Calu3 (cell line): ENCODE measurements around the gene ING1. TPM values are rescaled to one million over a fixed set of nuclear protein-coding genes. Genes with fewer than 3 reads are reported as not detected.

ENCODE experiments used
- BruUV-seq: library from RNA; stranded (reverse); fragments of 400-500 nt; replicated peaks from 2 replicates; lab custom pipeline; 2021; lab: Mats Ljungman, UMichigan
- CTCF ChIA-PET: fragments of 300-600 bp; sonication (Branson Sonifier 250); formaldehyde crosslinking; loops from one replicate; lab custom pipeline; 2022; ENCODE audit warnings: antibody characterized with exemption; lab: Charles Lee
- DNase-seq: peaks from one replicate; pipeline ENCODE4 v3.0.0; 2022
- H3K27ac Mint-ChIP-seq: one replicate; pipeline ENCODE4 v1.8.0; 2022; ENCODE audit warnings: mixed read lengths; ENCODE audit not compliant: unreplicated experiment
- H3K27me3 Mint-ChIP-seq: one replicate; pipeline ENCODE4 v1.8.0; 2022; ENCODE audit warnings: mixed read lengths; ENCODE audit not compliant: unreplicated experiment
- H3K36me3 Mint-ChIP-seq: one replicate; pipeline ENCODE4 v1.8.0; 2022; ENCODE audit warnings: mild to moderate bottlenecking, moderate library complexity, mixed read lengths; ENCODE audit not compliant: insufficient read depth, unreplicated experiment
- H3K4me1 Mint-ChIP-seq: one replicate; pipeline ENCODE4 v1.8.0; 2022; ENCODE audit warnings: mild to moderate bottlenecking, low read depth, mixed read lengths; ENCODE audit not compliant: unreplicated experiment
- H3K4me3 Mint-ChIP-seq: one replicate; pipeline ENCODE4 v1.8.0; 2022; ENCODE audit warnings: mild to moderate bottlenecking, low read depth, moderate library complexity, mixed read lengths; ENCODE audit not compliant: unreplicated experiment
- H3K9me3 Mint-ChIP-seq: one replicate; pipeline ENCODE4 v1.8.0; 2022; ENCODE audit warnings: low read depth, mixed read lengths; ENCODE audit not compliant: unreplicated experiment
- CTCF ChIP-seq: fragments of 200-600 bp; IDR thresholded peaks from one replicate; pipeline ENCODE4 v1.8.0; 2022; ENCODE audit warnings: antibody characterized with exemption; ENCODE audit not compliant: unreplicated experiment
- intact Hi-C: fragments of 100-400 bp; cut with micrococcal nuclease; formaldehyde crosslinking; loops from one replicate; pipeline ENCODE4 v1.10.0; 2022; ENCODE audit not compliant: unreplicated experiment
- total RNA-seq: library from RNA; stranded (reverse); gene quantifications from 2 replicates; pipeline ENCODE4 v1.2.3, GENCODE V29; 2022

Gene ING1
- total RNA-seq, 1 experiment from 2014 or later: 8.4 TPM

GRCh38 chr13:110696776-110697175, 16.7 kb upstream of the ING1 start:
- no peaks in the 10 kb centered on the region for H3K9me3 Mint-ChIP-seq
- DNase-seq: no peak
- H3K36me3 Mint-ChIP-seq: no peaks in the 10 kb centered on the region
- no peak overlapping the region for H3K27ac Mint-ChIP-seq
- intact Hi-C loops: no loop called here
- TF ChIP-seq CTCF: no peak
- H3K4me3 Mint-ChIP-seq: no peak overlapping the region
- H3K27me3 Mint-ChIP-seq: no peaks in the 10 kb centered on the region
- no peaks in the 10 kb centered on the region for H3K4me1 Mint-ChIP-seq
- BruUV-seq: no TSS peak
- CTCF ChIA-PET: no interaction called here

GRCh38 chr13:110697842-110698241, 15.7 kb upstream of the ING1 start:
- DNase-seq: no peak
- no peak overlapping the region for H3K4me3 Mint-ChIP-seq
- no peaks in the 10 kb centered on the region for H3K27me3 Mint-ChIP-seq
- H3K27ac Mint-ChIP-seq: no peak overlapping the region
- CTCF ChIA-PET: no interaction called here
- intact Hi-C loops: no loop called here
- no peak for TF ChIP-seq CTCF
- no peaks in the 10 kb centered on the region for H3K9me3 Mint-ChIP-seq
- H3K4me1 Mint-ChIP-seq: no peaks in the 10 kb centered on the region
- BruUV-seq: no TSS peak
- H3K36me3 Mint-ChIP-seq: no peaks in the 10 kb centered on the region

GRCh38 chr13:110698689-110699088, 14.8 kb upstream of the ING1 start:
- DNase-seq: no peak
- Mint-ChIP-seq H3K36me3 (no peaks in the 10 kb centered on the region), H3K27ac (no peak overlapping the region), H3K27me3 (no peaks in the 10 kb centered on the region), H3K9me3 (no peaks in the 10 kb centered on the region), H3K4me3 (no peak overlapping the region), H3K4me1 (no peaks in the 10 kb centered on the region)
- no peak for TF ChIP-seq CTCF
- intact Hi-C loops: no loop called here
- CTCF ChIA-PET: no interaction called here
- no TSS peak for BruUV-seq

GRCh38 chr13:110699148-110700145, 14.1 kb upstream of the ING1 start:
- Mint-ChIP-seq H3K9me3 (no peaks in the 10 kb centered on the region), H3K36me3 (no peaks in the 10 kb centered on the region), H3K4me3 (no peak overlapping the region), H3K27me3 (no peaks in the 10 kb centered on the region), H3K27ac (no peak overlapping the region), H3K4me1 (no peaks in the 10 kb centered on the region)
- intact Hi-C loops: no loop called here
- CTCF ChIA-PET: no interaction called here
- no peak for TF ChIP-seq CTCF
- BruUV-seq: no TSS peak
- no peak for DNase-seq
